PC-9 (cell line): ENCODE results near the gene PRR19. TPM values are rescaled to one million over a fixed set of nuclear protein-coding genes. Genes with fewer than 3 reads are reported as not detected.

Source experiments
- BruUV-seq: library from RNA; stranded (reverse); fragments of 400-500 nt; replicated peaks from 2 replicates; lab custom pipeline; 2021; lab: Mats Ljungman, UMichigan
- CTCF ChIA-PET: fragments of 300-600 bp; sonication (Branson Sonifier 250); formaldehyde crosslinking; loops from one replicate; lab custom pipeline; 2022; ENCODE audit warnings: antibody characterized with exemption; lab: Charles Lee
- POLR2A ChIA-PET: fragments of 300-600 bp; sonication (Branson Sonifier 250); formaldehyde crosslinking; loops from one replicate; lab custom pipeline; 2022; ENCODE audit warnings: antibody characterized with exemption; ENCODE audit not compliant: unreplicated experiment; lab: Charles Lee
- DNase-seq, 2 experiments: peaks; one replicate each; pipeline versions ENCODE4 v3.0.0 to v3.0.0-alpha.2; 2015 to 2022; ENCODE audit warnings: mixed read lengths in 1 of 2
- H2AFZ ChIP-seq: fragments of 200-600 bp; sonication (generic); 2 replicates; pipeline ENCODE4 v1.8.1; 2017; ENCODE audit warnings: antibody characterized with exemption
- H3F3A ChIP-seq: fragments of 200-600 bp; sonication (generic); 2 replicates; pipeline ENCODE4 v1.8.1; 2017; ENCODE audit warnings: antibody characterized with exemption, mild to moderate bottlenecking, low read depth; ENCODE audit not compliant: insufficient read depth
- H3K27ac ChIP-seq: fragments of 200-600 bp; sonication (generic); 2 replicates; pipeline ENCODE4 v1.6.1; 2016; ENCODE audit warnings: mixed run types
- H3K27me3 ChIP-seq: fragments of 200-600 bp; sonication (generic); 2 replicates; pipeline ENCODE4 v1.6.1; 2016; ENCODE audit warnings: low read depth, mixed run types; ENCODE audit not compliant: insufficient read depth
- H3K36me3 ChIP-seq: fragments of 200-600 bp; sonication (generic); 2 replicates; pipeline ENCODE4 v1.6.1; 2016; ENCODE audit warnings: low read depth, mixed run types
- H3K4me1 ChIP-seq: fragments of 200-600 bp; sonication (generic); replicated peaks from 2 replicates; pipeline ENCODE4 v1.6.1; 2016; ENCODE audit warnings: mixed run types; ENCODE audit not compliant: insufficient read depth
- H3K4me2 ChIP-seq: fragments of 200-600 bp; sonication (generic); 2 replicates; pipeline ENCODE4 v1.6.1; 2017; ENCODE audit warnings: mixed run types
- H3K4me3 ChIP-seq: fragments of 200-600 bp; sonication (generic); 2 replicates; pipeline ENCODE4 v1.6.1; 2016; ENCODE audit warnings: mixed run types
- H3K79me2 ChIP-seq: fragments of 200-600 bp; sonication (generic); 2 replicates; pipeline ENCODE4 v1.6.1; 2017; ENCODE audit warnings: low read depth, mixed run types
- H3K9me2 ChIP-seq: fragments of 200-600 bp; sonication (generic); 2 replicates; pipeline ENCODE4 v1.8.1; 2017; ENCODE audit warnings: mild to moderate bottlenecking; ENCODE audit not compliant: insufficient read depth
- H3K9me3 ChIP-seq: fragments of 200-600 bp; sonication (generic); 2 replicates; pipeline ENCODE4 v1.8.1; 2016; ENCODE audit warnings: low read depth; ENCODE audit not compliant: insufficient read depth
- H4K20me1 ChIP-seq: fragments of 200-600 bp; sonication (generic); 2 replicates; pipeline ENCODE4 v1.8.1; 2017; ENCODE audit not compliant: insufficient read depth
- CTCF ChIP-seq: fragments of 200-600 bp; sonication (generic); conservative IDR thresholded peaks from 2 replicates; pipeline ENCODE4 v1.6.1; 2017; ENCODE audit warnings: mixed run types, antibody characterized with exemption, mild to moderate bottlenecking, moderate library complexity
- EZH2 ChIP-seq: fragments of 200-600 bp; sonication (generic); IDR thresholded peaks from 2 replicates; pipeline ENCODE4 v1.8.0; 2017; ENCODE audit warnings: antibody characterized with exemption, low read depth
- intact Hi-C: fragments of 100-400 bp; cut with micrococcal nuclease; formaldehyde crosslinking; loops from one replicate; pipeline ENCODE4 v1.10.0; 2022; ENCODE audit not compliant: unreplicated experiment
- total RNA-seq: library from RNA; stranded (reverse); gene quantifications from 2 replicates; pipeline ENCODE4 v1.2.3, GENCODE V29; 2021

The PRR19 gene
- total RNA-seq, 1 experiment from 2014 or later, result 0.85 TPM

GRCh38 chr19:42324655-42325307, 22.8 kb downstream of the PRR19 start:
- no peak for TF ChIP-seq EZH2
- TF ChIP-seq CTCF, result peak; percentile 85
- no TSS peak for BruUV-seq
- intact Hi-C loops, result loop anchor here (1.0 to 5.0 kb wide), 7 partner anchors 22 to 216 kb away; partner anchors contain the start of genes PAFAH1B3, POU2F2 and PRR19
- Histone ChIP-seq H4K20me1 (no peaks in the 10 kb centered on the region), H3K36me3 (no peaks in the 10 kb centered on the region), H3K4me2 (peak overlapping the region; percentile 65), H3K9me3 (no peaks in the 10 kb centered on the region), H3K79me2 (peaks cover 21% of the 10 kb centered on the region), H3K9me2 (no peaks in the 10 kb centered on the region), H3K4me3 (peak overlapping the region; percentile 44; the same call in 1 of the 2 replicates), H3K27me3 (no peaks in the 10 kb centered on the region), H3F3A (0 out of 2 replicates have a peak, but pooled peaks cover 6% of the 10 kb centered on the region), H2AFZ (no peak overlapping the region), H3K27ac (no peak overlapping the region), H3K4me1 (peaks cover 14% of the 10 kb centered on the region)
- no peak for DNase-seq
- ChIA-PET POLR2A (no interaction called here), CTCF (no interaction called here)

DNA sequence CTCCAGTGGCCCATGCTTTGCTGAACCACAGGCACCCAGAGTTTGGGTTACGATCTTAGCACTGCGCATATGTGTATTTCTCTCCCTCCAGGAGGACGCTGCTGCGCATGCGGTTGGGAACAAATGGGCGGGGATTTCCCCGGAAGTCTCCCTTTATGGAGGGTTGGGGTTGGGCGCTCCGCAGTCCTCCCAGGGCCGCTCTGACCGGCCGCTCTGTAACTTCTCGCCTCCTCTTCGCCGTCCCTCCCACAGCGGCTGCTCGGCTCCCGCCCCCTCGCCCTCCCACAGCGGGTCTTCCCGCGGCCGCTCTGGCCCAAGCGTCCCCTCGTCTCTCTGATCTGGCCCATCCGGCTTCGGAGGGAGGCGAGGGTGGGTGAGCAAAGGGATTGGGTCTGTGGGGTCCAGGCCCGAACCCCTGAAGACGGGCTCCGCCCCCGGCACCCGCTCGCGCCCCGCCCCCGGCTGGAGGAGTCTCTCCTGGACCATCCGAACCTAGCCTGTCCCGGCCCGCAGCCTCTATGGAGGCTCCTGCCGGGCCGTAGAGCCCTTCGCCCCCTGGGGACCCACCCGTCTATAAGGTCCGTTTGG, 23.5 kb downstream of the PRR19 start, which contains the start of gene MEGF8:
Gene MEGF8, plus strand, starts transcription at position 328 of the 588 bp plus-strand sequence. CDS start 609 bp downstream, outside the sequence.
- Histone ChIP-seq H3K27ac (no peak within 1 kb of the TSS), H3K9me3 (no peaks in the 10 kb centered on the region), H3K4me3 (peak within 1 kb of the TSS; percentile 94), H3K27me3 (no peaks in the 10 kb centered on the region), H3K9me2 (no peaks in the 10 kb centered on the region), H3K4me1 (peaks cover 14% of the 10 kb centered on the region), H3K4me2 (peak within 1 kb of the TSS; percentile 96), H3F3A (0 out of 2 replicates have a peak, but pooled peaks cover 6% of the 10 kb centered on the region), H3K79me2 (peaks cover 21% of the 10 kb centered on the region), H2AFZ (peak within 1 kb of the TSS; percentile 98), H4K20me1 (no peaks in the 10 kb centered on the region), H3K36me3 (no peaks in the 10 kb centered on the region)
- ChIA-PET POLR2A (no interaction called here), CTCF (no interaction called here)
- TSS peak; percentile 39 for BruUV-seq
- intact Hi-C loops, result loop anchor here (1.0 to 5.0 kb wide), 7 partner anchors 23 to 217 kb away; partner anchors contain the start of genes PAFAH1B3, POU2F2 and PRR19
- DNase-seq, result peak; percentile 96 to 98
- TF ChIP-seq EZH2 (no peak), CTCF (no peak; the same call in 1 of the 2 replicates)

DNA sequence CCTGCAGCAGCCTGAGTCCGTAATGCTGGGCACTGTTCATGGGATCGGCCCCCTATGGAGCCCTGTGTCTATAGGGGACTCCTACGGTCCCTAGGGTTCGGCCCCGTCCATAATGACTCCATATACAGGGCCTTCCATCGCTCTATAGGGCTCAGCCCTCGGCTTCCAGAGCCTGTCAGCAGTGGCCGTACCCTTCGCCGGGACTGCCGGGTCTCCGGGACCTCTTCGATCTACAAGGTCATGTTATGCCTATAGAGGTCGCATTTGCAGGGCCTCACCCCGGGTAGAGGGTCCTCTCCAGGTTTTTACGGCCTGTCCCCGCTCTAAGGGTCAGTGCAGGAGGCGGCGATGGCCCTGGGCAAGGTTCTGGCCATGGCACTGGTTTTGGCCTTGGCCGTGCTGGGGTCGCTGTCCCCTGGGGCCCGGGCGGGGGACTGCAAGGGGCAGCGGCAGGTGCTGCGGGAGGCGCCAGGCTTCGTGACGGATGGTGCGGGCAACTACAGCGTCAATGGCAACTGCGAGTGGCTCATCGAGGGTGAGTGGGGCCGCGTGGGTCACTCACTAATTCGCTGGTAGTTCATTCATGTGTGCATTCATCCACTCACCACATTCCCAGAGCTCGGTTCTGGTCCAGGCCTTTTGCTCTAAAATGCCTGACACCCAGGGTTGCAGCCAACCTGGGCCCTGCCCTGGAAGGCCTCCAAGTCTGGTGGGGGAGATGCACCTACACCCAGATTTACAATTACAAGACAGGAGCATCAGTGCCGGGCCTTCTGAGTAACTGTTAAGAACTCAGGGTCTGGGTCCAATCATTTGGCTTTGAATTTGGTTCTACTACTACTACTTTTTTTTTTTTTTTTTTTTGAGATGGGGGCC, 24.2 kb downstream of the PRR19 start:
- H3K27me3 ChIP-seq, result no peaks in the 10 kb centered on the region
- no TSS peak for BruUV-seq
- intact Hi-C loops, result loop anchor here (1.0 to 5.0 kb wide), 7 partner anchors 24 to 218 kb away; partner anchors contain the start of genes PAFAH1B3, POU2F2 and PRR19
- peaks cover 14% of the 10 kb centered on the region for H3K4me1 ChIP-seq
- peak overlapping the region; percentile 94 for H3K4me3 ChIP-seq
- TF ChIP-seq CTCF, result no peak; the same call in 1 of the 2 replicates
- TF ChIP-seq EZH2, result no peak
- peak overlapping the region; percentile 96 for H3K4me2 ChIP-seq
- POLR2A ChIA-PET, result interaction anchor here (0.7 kb wide), 1 partner anchor 67 kb away, joined by 13 read pairs; no protein-coding TSS in a partner anchor
- no peaks in the 10 kb centered on the region for H3K36me3 ChIP-seq
- no peaks in the 10 kb centered on the region for H4K20me1 ChIP-seq
- H3F3A ChIP-seq, result 0 out of 2 replicates have a peak, but pooled peaks cover 6% of the 10 kb centered on the region
- no peak for DNase-seq
- H3K79me2 ChIP-seq, result peaks cover 21% of the 10 kb centered on the region
- CTCF ChIA-PET, result no interaction called here
- H3K9me3 ChIP-seq, result no peaks in the 10 kb centered on the region
- H3K9me2 ChIP-seq, result no peaks in the 10 kb centered on the region
- peak overlapping the region; percentile 98 for H2AFZ ChIP-seq
- H3K27ac ChIP-seq, result no peak overlapping the region
